ENCODE data around the gene LY6G6C.

LY6G6C gene, protein sequence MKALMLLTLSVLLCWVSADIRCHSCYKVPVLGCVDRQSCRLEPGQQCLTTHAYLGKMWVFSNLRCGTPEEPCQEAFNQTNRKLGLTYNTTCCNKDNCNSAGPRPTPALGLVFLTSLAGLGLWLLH

DNA sequence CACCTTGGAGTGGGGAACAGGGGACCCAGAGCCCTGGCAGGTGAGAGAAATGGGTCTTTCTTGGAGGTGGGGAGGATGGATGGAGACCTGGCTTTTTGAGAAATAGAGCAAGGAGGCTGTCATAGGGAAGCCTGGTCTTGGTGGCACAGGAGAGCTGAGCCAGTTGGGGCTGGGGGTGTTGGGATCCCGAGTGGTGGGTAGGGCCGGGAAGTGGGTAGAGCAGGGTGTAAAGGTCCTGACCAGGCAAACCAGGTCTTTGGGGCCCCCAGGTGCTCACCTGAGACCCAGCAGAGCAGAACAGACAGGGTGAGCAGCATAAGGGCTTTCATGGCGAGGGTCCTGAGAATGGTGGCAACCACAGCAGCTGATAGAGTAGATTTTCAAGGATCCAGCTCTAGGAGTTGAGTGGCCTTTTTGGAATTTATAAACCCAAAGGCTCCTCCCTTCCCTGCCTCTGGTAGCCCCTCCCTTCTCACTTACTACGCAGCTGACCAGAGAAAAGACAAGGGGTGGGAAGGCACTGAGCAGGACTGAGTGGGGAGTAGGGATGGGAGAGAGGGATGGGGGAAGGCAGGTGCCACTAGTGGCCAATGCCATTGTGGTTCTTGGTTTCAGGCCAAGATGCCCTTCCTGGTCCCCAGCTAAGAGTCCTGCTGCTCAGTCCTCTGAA is at the start of gene LY6G6C:
Gene LY6G6C, minus strand, starts transcription at position 396 of the 670 bp plus-strand sequence. Its CDS starts 67 bp downstream, at position 329.
- no peak within 1 kb of the TSS for H3K4me3 ChIP-seq (ENCODE audit: low read depth, low read length)
- DNase-seq (ENCODE audit: low read depth): no peak

DNA sequence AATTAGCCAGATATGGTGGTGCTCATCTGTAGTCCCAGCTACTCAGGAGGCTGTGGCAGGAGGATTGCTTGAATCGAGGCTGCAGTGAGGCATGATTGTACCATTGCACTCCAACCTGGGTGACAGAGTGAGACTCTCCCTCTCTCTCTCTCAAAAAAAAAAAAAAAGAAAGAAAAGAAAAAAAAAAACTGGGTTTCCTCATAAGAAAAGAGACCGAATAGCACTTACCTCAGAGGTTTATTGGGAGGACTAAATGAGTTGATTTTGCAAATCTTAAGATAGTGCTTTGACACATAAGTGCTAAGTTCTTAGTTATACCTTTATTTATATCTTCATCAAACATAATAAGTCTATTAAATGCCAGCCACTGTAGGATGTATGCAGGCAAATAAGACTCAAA is 49.3 kb upstream of the LY6G6C start:
- DNase-seq (ENCODE audit: low read depth): no peak
- H3K4me3 ChIP-seq (ENCODE audit: low read depth, low read length): no peak overlapping the region

DNA sequence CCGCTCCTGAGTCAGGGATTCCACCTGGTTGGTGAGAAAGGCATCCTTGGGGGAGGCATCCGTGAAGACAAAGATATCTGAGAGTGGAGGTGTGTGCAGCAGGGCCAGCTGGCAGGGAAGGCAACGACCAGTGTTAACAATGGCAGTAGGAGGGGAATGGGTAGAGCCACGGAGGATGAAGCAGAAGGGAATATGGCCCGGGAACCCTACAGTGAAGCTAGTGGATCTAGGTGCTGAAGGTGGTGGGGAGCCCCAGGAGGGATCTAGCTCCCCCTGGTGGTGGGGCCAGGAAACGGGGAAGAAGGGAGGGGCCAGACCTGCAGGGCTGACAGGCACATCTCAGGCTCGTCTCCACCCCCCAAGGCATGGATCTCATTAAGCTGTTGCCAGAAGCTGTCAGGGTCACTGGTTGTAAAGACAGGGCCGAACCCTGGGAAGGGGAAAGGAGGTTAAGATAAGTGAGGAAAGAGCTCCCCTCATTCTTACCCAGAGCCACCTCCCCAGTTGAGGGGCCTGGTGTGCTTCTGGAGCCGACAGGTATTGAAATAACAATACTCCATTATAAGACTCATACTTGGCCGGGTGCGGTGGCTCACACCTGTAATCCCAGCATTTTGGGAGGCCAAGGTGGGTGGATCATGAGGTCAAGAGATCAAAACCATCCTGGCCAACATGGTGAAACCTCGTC is 48.3 kb upstream of the LY6G6C start:
- no peak for DNase-seq (ENCODE audit: low read depth)
- H3K4me3 ChIP-seq (ENCODE audit: low read depth, low read length): no peak overlapping the region

DNA sequence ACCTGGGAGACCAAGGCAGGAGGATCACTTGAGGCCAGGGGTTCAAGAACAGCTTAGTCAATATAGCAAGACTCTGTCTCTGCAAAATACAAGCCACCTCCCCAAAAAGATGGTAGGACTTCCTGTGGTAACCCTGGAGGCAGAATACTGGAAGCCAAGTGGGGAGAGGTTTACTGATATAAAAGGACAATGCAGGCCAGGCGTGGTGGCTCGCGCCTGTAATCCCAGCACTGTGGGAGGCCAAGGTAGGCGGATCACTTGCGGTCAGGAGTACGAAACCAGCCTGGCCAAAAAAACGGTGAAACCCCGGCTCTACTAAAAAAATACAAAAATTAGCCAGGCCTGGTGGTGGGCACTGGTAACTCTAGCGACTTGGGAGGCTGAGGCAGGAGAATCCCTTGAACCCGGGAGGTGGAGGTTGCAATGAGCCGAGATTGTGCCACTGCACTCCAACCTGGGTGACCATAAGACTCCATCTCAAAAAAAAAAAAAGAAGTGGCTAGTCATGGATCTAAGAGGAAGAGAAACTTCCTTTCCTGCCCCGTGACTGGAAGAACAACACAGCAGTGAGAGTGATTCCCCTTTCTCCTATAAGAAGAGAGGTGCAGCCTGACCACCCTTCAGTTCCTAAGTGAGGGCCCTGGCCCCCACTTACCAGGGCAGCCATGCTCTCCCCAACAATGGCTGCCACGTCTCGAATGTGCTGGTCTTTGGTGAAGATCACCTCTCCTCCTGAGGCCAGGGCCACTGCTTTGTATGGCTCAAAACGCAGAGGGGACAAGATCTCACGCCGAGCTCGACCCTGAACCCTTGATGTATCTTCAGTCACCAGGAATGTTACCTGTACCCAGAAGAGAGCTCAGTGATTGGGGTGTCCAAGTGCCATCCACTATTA is 47.1 kb upstream of the LY6G6C start:
- no peak overlapping the region for H3K4me3 ChIP-seq (ENCODE audit: low read depth, low read length)
- DNase-seq (ENCODE audit: low read depth): no peak

DNA sequence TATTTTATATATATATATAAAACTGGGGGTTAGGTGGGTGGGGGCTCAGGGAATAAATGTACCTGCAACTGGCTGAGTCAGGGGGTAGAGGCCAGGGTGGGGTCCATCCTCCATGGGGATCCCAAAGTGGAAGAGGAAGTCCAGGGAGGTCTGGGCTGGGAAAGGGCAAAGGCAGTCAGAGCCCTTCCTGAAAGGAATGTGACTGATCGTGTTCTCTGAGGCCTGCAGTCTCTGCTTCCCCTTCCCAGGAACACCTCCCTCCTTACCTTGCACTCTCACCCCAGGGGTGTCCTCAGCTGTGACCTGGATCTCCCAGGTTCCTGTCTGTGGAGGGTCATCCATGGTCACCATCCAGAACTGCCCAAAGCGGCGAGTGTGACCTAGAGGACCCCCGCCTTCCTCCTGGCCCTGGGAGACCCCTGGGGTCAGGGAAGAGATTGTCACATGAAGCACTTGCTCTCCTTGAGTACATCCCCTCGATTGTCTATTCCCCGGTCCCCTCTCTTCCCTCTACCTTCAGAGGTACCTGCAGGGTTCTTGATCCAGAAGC is 45.6 kb upstream of the LY6G6C start:
- no peak for DNase-seq (ENCODE audit: low read depth)
- H3K4me3 ChIP-seq (ENCODE audit: low read depth, low read length): no peak overlapping the region

DNA sequence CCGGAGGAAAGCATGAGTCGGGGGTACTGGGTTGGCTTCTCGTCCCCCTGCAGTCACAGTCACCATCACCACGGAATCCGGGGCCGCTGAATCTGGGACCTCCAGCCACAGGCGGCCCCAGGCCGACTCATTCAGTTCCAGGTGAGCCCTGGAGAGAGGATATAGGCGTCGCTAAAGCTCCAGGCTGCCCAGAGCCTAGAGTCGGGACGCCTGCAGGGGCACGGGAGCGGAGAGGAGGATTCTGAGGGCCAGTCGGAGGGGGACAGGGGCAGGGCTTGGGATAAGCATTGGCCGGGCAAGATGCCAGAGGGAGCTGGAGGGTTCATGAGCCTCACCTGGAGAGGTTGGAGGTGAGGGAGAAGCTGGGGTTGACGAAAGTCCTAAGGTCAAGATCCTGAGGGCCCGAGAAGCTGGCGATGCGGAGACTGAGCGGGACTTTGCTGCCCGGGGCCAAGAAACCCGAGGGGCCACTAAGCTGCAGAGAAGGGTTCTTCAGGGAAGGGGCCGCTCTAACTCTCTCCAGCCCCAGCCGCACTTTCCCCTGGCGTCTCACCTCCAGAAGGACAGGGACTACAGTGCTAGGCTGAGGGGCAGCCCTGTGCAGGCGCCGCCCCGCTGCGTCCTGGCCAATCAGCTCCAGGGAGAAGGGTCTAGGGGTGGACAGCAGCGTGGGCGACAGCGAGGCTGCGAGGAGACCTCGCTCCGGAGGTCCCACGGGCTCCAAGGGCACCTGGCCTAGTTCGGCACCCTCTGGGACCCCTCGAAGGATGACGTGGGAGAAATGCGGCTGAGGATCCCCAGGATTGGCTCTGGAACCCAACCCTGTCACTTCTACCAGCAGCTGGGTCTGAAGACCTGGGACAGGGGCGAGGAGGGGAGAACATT is 44.6 kb upstream of the LY6G6C start:
- H3K4me3 ChIP-seq (ENCODE audit: low read depth, low read length): peak overlapping the region; percentile 38
- DNase-seq (ENCODE audit: low read depth): no peak

DNA sequence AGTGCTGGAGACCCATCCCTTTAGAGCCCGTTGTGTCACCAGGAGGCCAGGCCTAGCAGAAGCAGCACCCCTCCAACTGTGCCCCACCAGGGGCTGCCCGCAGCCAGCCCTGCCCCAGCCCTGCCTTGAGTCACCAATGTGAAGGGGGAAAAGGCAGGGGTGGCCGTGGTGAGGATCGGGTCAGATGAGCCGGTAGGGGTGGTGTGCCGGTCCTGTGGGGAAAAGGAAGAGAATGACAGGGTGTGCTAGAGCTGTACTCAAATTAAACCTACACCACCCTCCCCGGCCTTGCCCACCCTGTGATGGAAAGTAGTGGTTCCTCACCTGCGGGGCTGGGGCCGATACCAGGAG is 44.0 kb upstream of the LY6G6C start:
- no peak overlapping the region for H3K4me3 ChIP-seq (ENCODE audit: low read depth, low read length)
- DNase-seq (ENCODE audit: low read depth): no peak

DNA sequence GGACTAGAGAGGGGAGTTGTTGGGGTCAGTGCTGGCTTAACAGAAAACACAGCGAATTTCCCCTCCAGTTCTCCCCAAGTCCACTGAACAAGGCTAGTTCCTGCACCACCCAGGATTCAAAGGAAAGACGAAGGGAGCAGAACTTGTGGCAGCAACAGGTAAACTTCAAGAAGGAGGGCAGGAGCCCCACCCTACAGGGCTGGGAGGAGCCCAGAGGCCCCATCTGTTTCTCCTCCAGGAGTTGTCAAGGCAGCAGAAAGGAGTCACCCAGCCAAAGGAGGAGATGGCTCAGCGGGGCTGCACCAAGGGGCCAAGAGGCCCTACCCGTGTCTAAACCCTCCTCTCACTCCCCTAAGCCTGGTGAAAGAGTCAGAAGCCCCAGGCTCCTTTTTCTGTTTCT is 42.7 kb upstream of the LY6G6C start:
- DNase-seq (ENCODE audit: low read depth): no peak
- H3K4me3 ChIP-seq (ENCODE audit: low read depth, low read length): no peak overlapping the region

DNA sequence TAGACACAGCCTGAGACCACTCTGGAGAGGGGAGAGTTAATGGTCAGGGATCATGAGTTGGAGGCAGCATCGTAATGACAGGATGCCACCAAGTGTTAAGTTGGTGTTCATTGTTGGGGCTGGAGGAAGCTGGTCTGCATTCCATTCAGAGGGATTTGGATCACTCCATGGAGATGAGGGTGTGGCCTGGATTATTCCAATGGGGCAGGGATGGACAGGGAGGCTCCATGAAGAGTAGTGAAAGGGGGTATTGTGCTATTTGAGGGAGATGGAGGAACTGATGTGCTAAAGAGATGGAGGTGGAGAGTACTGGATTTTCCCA is 42.0 kb upstream of the LY6G6C start:
- H3K4me3 ChIP-seq (ENCODE audit: low read depth, low read length): no peak overlapping the region
- no peak for DNase-seq (ENCODE audit: low read depth)

DNA sequence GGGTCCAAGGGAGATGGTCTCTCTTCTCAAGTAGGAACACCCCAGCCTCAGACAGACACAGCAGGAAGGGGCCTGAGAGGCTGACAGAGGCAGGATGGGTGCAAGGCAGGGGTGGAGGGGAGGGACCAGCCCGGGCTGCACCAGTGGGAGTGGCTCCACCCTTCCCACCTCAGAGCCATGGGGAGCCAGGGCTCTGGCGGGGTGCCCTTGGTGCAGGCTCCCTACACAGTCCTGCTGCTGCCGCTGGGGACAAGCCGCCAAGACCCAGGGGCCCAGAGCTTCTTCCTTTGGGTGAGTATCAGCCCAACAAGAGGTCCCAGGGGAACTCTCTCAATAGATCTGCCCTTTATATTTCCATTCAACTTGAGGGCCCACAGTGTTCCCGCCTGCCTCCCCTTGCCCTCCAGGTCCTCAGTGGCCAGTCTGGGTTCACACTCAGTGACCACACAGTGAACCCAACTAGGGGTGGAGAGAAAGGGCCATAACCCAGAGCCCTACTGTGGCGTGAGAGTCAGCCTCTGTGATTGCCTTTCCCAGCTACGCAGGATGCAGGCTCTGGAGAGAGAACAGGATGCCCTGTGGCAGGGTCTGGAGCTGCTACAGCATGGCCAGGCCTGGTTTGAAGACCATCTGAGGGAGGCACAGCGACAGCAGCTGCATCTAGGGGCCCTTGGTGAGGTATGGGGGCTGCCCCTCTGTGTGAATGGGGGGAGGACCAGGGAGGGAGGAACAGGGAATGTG is 41.5 kb upstream of the LY6G6C start:
- no peak overlapping the region for H3K4me3 ChIP-seq (ENCODE audit: low read depth, low read length)
- no peak for DNase-seq (ENCODE audit: low read depth)

DNA sequence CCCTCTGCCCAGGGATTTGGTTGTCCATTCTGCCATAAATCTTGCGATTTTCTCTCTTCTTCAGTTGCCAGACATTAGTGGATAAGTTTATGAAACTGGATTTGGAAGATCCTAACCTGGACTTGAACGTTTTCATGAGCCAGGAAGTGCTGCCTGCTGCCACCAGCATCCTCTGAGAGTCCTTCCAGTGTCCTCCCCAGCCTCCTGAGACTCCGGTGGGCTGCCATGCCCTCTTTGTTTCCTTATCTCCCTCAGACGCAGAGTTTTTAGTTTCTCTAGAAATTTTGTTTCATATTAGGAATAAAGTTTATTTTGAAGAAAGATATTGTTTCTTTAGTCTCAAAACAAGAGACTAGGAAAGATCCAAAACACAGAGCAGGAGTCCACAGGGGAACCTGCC is 40.8 kb upstream of the LY6G6C start, which contains the start of gene SAPCD1:
Gene SAPCD1, plus strand, starts transcription at position 301 of the 400 bp plus-strand sequence. CDS start 399 bp downstream, outside the sequence.
- H3K4me3 ChIP-seq (ENCODE audit: low read depth, low read length): no peak within 1 kb of the TSS
- DNase-seq (ENCODE audit: low read depth): no peak

DNA sequence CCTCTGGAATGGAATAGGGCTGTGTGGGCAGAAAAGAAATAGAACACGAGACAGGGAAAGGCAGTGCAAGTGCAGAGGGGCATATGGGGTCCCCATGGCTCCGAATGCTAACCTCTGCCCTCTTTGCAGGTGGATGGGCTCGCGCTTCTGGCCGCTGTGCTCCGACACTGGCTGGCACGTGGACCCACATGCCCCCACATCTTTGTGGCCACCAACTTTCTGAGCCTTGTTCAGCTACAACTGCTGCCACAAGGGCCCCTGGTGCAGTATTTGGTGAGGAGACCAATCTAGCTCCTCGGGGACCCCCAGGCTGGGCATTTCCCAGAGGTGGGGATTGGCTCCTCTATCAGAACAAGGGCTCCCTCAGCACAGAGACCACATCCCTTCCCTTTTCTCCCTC is 39.8 kb upstream of the LY6G6C start:
- H3K4me3 ChIP-seq (ENCODE audit: low read depth, low read length): no peak overlapping the region
- no peak for DNase-seq (ENCODE audit: low read depth)

DNA sequence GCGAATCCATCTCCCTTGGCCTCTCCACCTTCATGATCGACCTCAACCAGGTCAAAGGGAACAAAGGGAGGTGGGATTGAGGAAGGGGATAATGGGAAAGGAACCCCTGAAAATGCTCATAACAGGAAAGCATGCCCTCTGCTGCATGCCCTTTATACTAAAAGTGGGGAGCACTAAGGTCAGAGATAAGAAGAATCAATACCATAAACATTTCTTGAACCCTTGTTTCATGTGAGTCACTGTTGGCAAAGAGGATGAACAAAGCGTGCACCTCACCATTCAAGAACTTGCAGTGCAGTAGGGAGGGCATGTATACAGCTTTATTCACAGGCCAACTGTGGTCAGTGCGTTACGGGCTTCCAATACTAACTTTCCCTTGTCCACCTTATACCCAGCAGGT is 39.2 kb upstream of the LY6G6C start:
- H3K4me3 ChIP-seq (ENCODE audit: low read depth, low read length): no peak overlapping the region
- no peak for DNase-seq (ENCODE audit: low read depth)

DNA sequence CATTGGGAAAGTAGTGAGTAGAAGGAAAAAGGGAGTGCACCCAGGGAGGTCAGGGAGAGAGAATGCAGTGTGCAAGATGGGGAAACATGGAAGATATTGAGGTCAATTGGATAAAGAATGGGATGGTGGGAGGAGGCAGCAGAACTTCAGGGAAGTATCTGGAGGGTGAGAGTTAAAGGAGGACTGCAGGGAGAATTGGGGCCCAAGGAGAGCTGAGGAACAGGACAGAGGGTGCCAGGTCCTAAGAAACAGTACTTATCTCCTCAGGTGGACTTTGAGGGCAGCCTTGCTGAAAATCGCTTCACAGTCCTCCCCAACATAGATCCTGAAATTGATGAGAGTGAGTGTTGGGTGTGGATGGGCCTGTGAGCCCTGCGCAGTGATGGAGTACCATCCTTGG is 36.7 kb upstream of the LY6G6C start:
- no peak overlapping the region for H3K4me3 ChIP-seq (ENCODE audit: low read depth, low read length)
- no peak for DNase-seq (ENCODE audit: low read depth)

DNA sequence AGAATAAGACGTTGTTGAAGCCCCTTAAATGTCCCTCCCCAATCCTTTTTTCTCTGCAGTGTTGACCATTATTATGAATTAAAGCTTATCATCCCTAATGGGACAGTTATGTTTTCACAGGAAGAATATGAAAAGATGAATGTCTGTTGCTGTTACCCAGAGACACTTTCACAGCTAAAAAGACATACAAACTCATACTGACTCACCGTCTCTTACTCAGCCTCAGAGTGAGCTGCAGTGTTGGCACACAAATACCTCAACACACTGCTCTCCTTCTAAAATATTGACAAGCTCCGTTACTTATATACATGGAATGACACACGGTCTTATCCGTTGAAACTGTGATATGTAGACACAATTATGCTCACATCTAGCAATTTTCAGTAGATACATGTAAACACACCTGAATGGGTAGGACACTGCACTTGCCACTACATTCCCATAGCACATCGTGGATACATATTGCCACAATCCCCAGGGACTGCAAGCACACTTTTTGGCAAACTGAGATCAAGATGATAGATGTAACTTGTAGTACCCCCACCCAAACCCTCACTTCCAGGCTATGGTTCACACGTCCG is 31.3 kb upstream of the LY6G6C start:
- peak; percentile 52 for DNase-seq (ENCODE audit: low read depth)
- H3K4me3 ChIP-seq (ENCODE audit: low read depth, low read length): no peak overlapping the region

DNA sequence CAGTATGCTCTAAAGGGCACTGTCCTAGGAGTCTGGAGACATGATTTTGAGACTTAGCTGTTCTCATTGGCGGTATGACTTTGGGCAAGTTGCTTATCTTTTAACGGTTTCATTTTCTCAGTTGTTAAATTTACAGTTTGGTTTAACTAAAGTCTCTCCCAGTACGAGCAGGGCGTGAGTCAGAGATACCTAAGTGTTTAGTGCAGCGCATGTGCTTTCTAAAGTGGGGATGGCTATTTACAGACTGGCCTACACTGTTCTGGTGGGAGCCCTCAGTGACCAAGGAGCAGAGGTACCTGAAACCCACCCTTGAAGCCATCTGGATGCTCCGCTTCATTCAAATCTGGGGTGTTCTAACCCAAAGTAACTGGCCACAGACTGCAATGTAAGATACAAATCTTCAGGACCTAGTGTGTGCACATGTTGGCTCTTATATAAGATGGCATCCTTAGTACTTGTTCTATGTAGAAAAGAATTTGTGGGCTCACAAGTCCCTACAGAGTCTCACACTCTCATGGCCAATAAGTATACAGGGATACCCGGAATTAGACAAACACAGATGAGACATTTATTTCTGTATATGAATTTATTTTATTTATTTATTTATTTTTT is 29.0 kb upstream of the LY6G6C start:
- DNase-seq (ENCODE audit: low read depth): no peak
- no peak overlapping the region for H3K4me3 ChIP-seq (ENCODE audit: low read depth, low read length)

DNA sequence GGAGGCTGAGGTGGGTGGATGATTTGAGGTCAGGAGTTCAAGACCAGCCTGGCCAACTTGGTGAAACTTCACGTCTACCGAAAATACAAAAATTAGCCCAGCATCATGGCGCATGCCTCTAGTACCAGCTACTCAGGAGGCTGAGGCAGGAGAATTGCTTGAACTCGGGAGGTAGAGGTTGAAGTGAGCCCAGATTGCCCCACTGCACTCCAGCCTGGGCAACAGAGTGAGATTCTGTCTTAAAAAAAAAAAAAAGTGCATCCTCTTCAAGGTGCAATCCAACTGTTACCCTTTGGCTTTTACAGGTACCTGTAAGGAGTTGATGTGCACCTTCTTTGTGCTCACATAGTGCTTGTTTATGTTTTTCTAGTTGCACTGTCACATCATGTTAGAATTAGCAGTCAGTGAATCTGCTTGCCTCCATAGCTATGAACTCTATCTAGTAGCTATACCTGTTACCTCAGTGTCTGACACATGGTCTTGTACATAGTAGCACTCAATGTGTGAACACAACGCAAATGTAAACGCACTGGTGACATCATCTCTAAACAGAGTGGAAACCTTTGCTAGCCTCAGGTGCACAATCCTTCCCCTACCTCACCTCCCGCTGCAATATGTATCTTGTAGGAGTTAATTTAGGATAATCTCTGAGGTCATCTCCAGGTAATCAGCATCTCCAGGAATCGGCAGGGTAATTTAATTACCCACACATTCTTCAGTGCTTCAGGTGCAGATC is 27.9 kb upstream of the LY6G6C start:
- DNase-seq (ENCODE audit: low read depth): no peak
- no peak overlapping the region for H3K4me3 ChIP-seq (ENCODE audit: low read depth, low read length)

Data from skeletal muscle cell (primary cell).